ENCODE results near the gene DHX36.

DNA sequence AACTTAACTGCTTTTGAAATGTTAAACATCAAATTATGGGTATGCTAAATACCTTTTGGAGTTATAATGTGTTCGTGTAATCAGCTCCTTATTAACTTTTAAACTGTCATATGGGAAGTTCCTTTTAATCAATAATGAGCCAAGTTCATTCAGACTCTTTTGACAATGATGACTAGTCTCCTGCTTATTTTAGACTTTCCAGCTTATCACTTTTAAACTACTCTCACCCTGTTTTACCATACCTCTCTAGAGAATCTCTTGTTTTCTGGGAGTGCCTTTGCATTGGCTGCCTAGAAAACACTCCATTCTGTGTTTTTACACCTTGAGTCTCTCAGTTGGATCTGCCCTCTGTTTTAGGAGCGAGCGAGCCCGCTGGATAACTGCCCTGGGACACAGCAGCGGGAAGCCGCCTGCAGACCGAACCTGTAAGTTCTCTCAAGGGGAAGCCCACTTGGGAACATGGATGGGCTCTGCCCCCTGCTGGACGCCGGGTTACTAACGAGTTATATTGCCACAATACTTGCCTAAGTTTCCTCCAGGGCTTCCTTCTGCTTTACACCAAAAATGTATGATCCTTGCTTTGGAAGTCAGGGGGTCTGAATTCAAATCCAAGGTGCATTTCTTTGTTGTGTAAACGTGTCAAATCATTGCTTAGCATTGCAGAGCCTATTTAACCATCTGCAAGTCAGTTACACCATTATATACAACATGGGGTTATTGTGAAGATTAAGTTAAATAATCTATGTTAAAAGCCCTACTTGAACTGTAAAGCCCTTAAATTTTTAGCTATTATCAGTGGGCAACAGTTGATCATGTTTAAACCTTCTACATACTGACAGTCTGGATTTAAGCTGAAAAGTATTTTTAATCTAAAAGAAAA is 71.3 kb downstream of the DHX36 start:
- TF ChIP-seq, protein P1, sequence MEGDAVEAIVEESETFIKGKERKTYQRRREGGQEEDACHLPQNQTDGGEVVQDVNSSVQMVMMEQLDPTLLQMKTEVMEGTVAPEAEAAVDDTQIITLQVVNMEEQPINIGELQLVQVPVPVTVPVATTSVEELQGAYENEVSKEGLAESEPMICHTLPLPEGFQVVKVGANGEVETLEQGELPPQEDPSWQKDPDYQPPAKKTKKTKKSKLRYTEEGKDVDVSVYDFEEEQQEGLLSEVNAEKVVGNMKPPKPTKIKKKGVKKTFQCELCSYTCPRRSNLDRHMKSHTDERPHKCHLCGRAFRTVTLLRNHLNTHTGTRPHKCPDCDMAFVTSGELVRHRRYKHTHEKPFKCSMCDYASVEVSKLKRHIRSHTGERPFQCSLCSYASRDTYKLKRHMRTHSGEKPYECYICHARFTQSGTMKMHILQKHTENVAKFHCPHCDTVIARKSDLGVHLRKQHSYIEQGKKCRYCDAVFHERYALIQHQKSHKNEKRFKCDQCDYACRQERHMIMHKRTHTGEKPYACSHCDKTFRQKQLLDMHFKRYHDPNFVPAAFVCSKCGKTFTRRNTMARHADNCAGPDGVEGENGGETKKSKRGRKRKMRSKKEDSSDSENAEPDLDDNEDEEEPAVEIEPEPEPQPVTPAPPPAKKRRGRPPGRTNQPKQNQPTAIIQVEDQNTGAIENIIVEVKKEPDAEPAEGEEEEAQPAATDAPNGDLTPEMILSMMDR (IDR thresholded peaks at IDR 0.05; ENCODE audit: low read depth, low read length, missing input control): peak; percentile 87
- no peak for TF ChIP-seq SP1 (IDR thresholded peaks at IDR 0.05)

Measured in liver (tissue), 3 donors.